HL-60 (cell line): ENCODE measurements around the gene CCDC182.

ENCODE experiments used
- DNase-seq, 2 experiments: peaks; one replicate each; pipeline ENCODE4 v3.0.0-alpha.2; 2010 to 2020; ENCODE audit warnings: low read depth in 1 of 2, low spot score in 1 of 2
- H3K27ac ChIP-seq: fragments of 250-450 bp; sonication (Bioruptor Pico); replicated peaks from 2 replicates; pipeline ENCODE4 v1.5.1; 2020; ENCODE audit warnings: mild to moderate bottlenecking, moderate library complexity
- H3K27me3 ChIP-seq: fragments of 250-450 bp; sonication (Bioruptor Pico); 2 replicates; pipeline ENCODE4 v1.5.1; 2021; ENCODE audit warnings: mild to moderate bottlenecking, moderate library complexity; ENCODE audit not compliant: insufficient read depth, poor library complexity, severe bottlenecking
- H3K4me3 ChIP-seq: replicated peaks from 2 replicates; pipeline ENCODE4 v1.5.1; 2011; ENCODE audit warnings: mild to moderate bottlenecking, control low read depth, low read length; ENCODE audit not compliant: insufficient read depth
- CTCF ChIP-seq: IDR thresholded peaks from one replicate; pipeline ENCODE4 v1.5.1; 2011; ENCODE audit warnings: low read length, control low read depth, inconsistent platforms; ENCODE audit not compliant: insufficient read depth
- GABPA ChIP-seq: IDR thresholded peaks from 2 replicates; pipeline ENCODE4 v1.6.1; 2012; ENCODE audit warnings: low read depth
- POLR2AphosphoS5 ChIP-seq: IDR thresholded peaks from 2 replicates; pipeline ENCODE4 v1.6.1; 2012; ENCODE audit warnings: low read depth
- REST ChIP-seq: IDR thresholded peaks from 2 replicates; pipeline ENCODE4 v1.6.1; 2012; ENCODE audit warnings: low read depth; ENCODE audit not compliant: insufficient replicate concordance
- SPI1 ChIP-seq: IDR thresholded peaks from 2 replicates; pipeline ENCODE4 v1.6.1; 2012; ENCODE audit warnings: low read depth, mild to moderate bottlenecking, borderline replicate concordance

The CCDC182 gene

GRCh38 chr17:57785022-57785421, 39.9 kb upstream of the CCDC182 start:
- no peak for DNase-seq
- TF ChIP-seq POLR2AphosphoS5 (no peak), REST (no peak), GABPA (no peak), CTCF (no peak), SPI1 (no peak)
- H3K27me3 ChIP-seq: peaks cover 3% of the 10 kb centered on the region
- H3K27ac ChIP-seq: no peak overlapping the region
- no peak overlapping the region for H3K4me3 ChIP-seq

DNA sequence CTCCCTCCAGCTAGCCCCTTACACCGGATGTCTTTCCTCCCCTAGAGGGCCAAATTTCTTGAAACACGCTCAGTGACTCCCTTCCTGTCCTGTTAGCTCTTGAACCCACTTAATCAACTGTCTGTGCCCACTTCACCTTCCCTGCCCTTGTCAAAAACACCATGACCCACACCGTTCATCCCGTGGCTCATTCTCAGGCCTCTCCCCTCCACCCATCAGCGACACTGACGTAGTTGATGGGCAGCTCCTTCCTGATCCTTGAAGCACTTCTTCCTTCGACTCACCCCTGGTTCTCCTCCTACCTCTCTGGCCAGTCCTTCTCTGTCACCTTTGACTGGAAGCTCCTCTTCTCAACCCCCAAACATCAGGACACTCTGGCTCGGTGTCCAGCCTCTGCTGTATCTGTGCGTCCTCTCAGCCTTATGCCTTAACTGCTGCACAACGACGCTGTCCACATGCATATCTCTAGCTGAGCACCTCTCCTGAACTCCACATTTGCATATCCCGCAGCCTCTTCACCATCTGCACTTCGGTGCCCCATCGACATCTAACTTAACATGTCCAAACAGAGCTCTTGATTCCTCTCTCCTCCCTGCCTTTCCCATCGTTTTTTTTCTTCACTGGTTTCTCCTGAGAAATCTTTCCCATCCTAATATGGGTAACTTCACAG, 39.3 kb upstream of the CCDC182 start:
- Histone ChIP-seq H3K27ac (no peak overlapping the region), H3K27me3 (peaks cover 3% of the 10 kb centered on the region), H3K4me3 (no peak overlapping the region)
- no peak for DNase-seq
- TF ChIP-seq CTCF (no peak), GABPA (no peak), POLR2AphosphoS5 (no peak), REST (no peak), SPI1 (no peak)

- peak; percentile 53 to 83 for DNase-seq
- no peak for TF ChIP-seq GABPA
- TF ChIP-seq CTCF: peak; percentile 56
- no peak for TF ChIP-seq POLR2AphosphoS5
- TF ChIP-seq SPI1: peak; percentile 74
- no peak for TF ChIP-seq REST
- peaks cover 3% of the 10 kb centered on the region for H3K27me3 ChIP-seq
- H3K4me3 ChIP-seq: no peak overlapping the region
- no peak overlapping the region for H3K27ac ChIP-seq
Measured at GRCh38 chr17:57783338-57783742, 38.2 kb upstream of the CCDC182 start.
